Measurements from ENCODE around the gene HORMAD2.

GRCh38 chr22:30031764-30032455 lies 48.4 kb upstream of the HORMAD2 start:
- TF ChIP-seq CTCF (IDR thresholded peaks at IDR 0.05) (no peak), EZH2 (IDR thresholded peaks at IDR 0.05; ENCODE audit: borderline replicate concordance, insufficient read depth, low read depth, low read length, poor library complexity, severe bottlenecking) (no peak)

Measured in B cell (primary cell).